ENCODE data around the gene CAMK2B.
"Not testable (repeated sequence)": the region's sequence is repeated elsewhere in the genome, so short reads cannot be mapped to it uniquely, and the experiment has no call there.

The CAMK2B gene

GRCh38 chr7:44177570-44178131 is 147.7 kb downstream of the CAMK2B start:
- TF ChIP-seq CTCF (conservative IDR thresholded peaks at IDR 0.05; ENCODE audit: low read depth, low read length): no peak
- DNase-seq (ENCODE audit: low read depth): peak; percentile 19
- H3K4me3 ChIP-seq (ENCODE audit: low read length): no peak overlapping the region

DNA sequence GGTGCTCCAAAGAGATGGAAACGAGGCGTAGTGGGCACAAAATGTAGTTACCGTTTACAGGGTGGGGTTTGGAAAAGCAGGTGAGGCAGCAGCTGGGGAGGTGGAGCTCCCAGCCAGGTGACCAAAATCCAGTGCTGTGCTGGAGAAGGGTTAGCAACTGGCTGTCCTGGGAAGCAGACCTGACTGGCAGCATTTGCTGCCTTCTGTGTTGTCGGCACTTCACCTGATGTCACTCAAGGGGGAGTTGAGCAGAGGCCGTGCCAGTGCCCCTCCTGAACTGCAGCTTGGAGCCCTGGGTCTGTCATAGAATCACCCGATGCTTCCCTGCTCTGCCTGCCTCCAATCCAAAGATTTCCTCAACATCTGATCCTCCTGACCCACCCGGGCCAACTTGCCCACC is 148.9 kb downstream of the CAMK2B start:
- H3K4me3 ChIP-seq (ENCODE audit: low read length): no peak overlapping the region
- TF ChIP-seq CTCF (conservative IDR thresholded peaks at IDR 0.05; ENCODE audit: low read depth, low read length): no peak
- no peak for DNase-seq (ENCODE audit: low read depth)

- no peak overlapping the region for H3K4me3 ChIP-seq (ENCODE audit: low read length)
- no peak for DNase-seq (ENCODE audit: low read depth)
- no peak for TF ChIP-seq CTCF (conservative IDR thresholded peaks at IDR 0.05; ENCODE audit: low read depth, low read length)
These were observed 149.7 kb downstream of the CAMK2B start for GRCh38 chr7:44175730-44176129.

DNA sequence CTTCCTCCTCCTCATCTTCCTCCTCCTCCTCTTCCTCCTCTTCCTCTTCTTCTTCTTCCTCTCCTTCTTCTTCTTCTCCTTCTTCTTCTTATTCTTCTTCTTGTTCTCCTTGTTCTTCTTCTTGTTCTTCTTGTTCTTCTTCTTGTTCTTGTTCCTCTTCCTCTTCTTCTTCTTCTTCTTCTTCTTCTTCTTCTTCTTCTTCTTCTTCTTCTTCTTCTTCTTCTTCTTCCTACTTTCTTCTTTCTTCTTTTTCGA is 150.8 kb downstream of the CAMK2B start:
- H3K4me3 ChIP-seq (ENCODE audit: low read length); DNase-seq (ENCODE audit: low read depth): not testable (repeated sequence)

- no peak for TF ChIP-seq CTCF (conservative IDR thresholded peaks at IDR 0.05; ENCODE audit: low read depth, low read length)
- DNase-seq (ENCODE audit: low read depth): no peak
- H3K4me3 ChIP-seq (ENCODE audit: low read length): no peak overlapping the region
These were observed 151.3 kb downstream of the CAMK2B start for GRCh38 chr7:44173911-44174693.

- DNase-seq (ENCODE audit: low read depth): no peak
- TF ChIP-seq CTCF (conservative IDR thresholded peaks at IDR 0.05; ENCODE audit: low read depth, low read length): no peak
- H3K4me3 ChIP-seq (ENCODE audit: low read length): no peak overlapping the region
These were observed 152.5 kb downstream of the CAMK2B start for GRCh38 chr7:44172803-44173424.

- no peak for DNase-seq (ENCODE audit: low read depth)
- no peak for TF ChIP-seq CTCF (conservative IDR thresholded peaks at IDR 0.05; ENCODE audit: low read depth, low read length)
- no peak overlapping the region for H3K4me3 ChIP-seq (ENCODE audit: low read length)
These were observed 153.0 kb downstream of the CAMK2B start for GRCh38 chr7:44172352-44172751.

DNA sequence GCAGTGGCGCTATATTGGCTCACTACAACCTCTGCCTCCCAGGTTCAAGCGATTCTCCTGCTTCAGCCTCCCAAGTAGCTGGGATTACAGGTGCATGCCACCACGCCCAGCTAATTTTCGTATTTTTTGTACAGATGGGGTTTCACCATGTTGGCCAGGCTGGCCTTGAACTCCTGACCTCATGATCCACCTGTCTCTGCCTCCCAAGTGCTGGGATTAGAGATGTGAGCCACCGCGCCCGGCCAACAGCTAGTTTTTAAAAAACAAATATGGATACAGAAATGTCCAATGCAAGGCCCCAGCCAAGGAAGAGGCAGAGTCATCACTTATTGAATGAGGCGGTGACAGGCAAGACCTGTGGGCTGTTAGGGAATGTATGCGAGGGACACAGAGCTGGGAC is 153.5 kb downstream of the CAMK2B start:
- DNase-seq (ENCODE audit: low read depth); H3K4me3 ChIP-seq (ENCODE audit: low read length): not testable (repeated sequence)

All from retinal pigment epithelial cell (primary cell).